ENCODE results near the gene FADS3. TPM values are rescaled to one million over a fixed set of nuclear protein-coding genes. Genes with fewer than 3 reads are reported as not detected.

Gene FADS3
- total RNA-seq, 1 donor from 2014 or later, result 117 TPM

- Mint-ChIP-seq H3K4me3 (ENCODE audit: unreplicated experiment) (no peak overlapping the region), H3K36me3 (ENCODE audit: unreplicated experiment) (peaks cover 9% of the 10 kb centered on the region), H3K27ac (ENCODE audit: unreplicated experiment) (no peak overlapping the region), H3K27me3 (ENCODE audit: unreplicated experiment) (no peaks in the 10 kb centered on the region), H3K9me3 (ENCODE audit: unreplicated experiment) (no peaks in the 10 kb centered on the region), H3K4me1 (ENCODE audit: unreplicated experiment) (peaks cover 29% of the 10 kb centered on the region)
- TF ChIP-seq CTCF (IDR thresholded peaks at IDR 0.05), result no peak
- no peak for DNase-seq (ENCODE audit: extremely low spot score, unreplicated experiment)
Observed at GRCh38 chr11:61911128-61911700, 19.9 kb upstream of the FADS3 start.

GRCh38 chr11:61910187-61911127, 19.1 kb upstream of the FADS3 start:
- TF ChIP-seq CTCF (IDR thresholded peaks at IDR 0.05), result no peak
- Mint-ChIP-seq H3K36me3 (ENCODE audit: unreplicated experiment) (peaks cover 11% of the 10 kb centered on the region), H3K27ac (ENCODE audit: unreplicated experiment) (no peak overlapping the region), H3K9me3 (ENCODE audit: unreplicated experiment) (no peaks in the 10 kb centered on the region), H3K4me3 (ENCODE audit: unreplicated experiment) (no peak overlapping the region), H3K4me1 (ENCODE audit: unreplicated experiment) (peaks cover 22% of the 10 kb centered on the region), H3K27me3 (ENCODE audit: unreplicated experiment) (no peaks in the 10 kb centered on the region)
- DNase-seq (ENCODE audit: extremely low spot score, unreplicated experiment), result no peak

GRCh38 chr11:61908730-61909316, 17.5 kb upstream of the FADS3 start:
- no peak for TF ChIP-seq CTCF (IDR thresholded peaks at IDR 0.05)
- Mint-ChIP-seq H3K4me3 (ENCODE audit: unreplicated experiment) (no peak overlapping the region), H3K36me3 (ENCODE audit: unreplicated experiment) (peaks cover 23% of the 10 kb centered on the region), H3K27me3 (ENCODE audit: unreplicated experiment) (no peaks in the 10 kb centered on the region), H3K9me3 (ENCODE audit: unreplicated experiment) (no peaks in the 10 kb centered on the region), H3K27ac (ENCODE audit: unreplicated experiment) (no peak overlapping the region), H3K4me1 (ENCODE audit: unreplicated experiment) (peaks cover 10% of the 10 kb centered on the region)
- no peak for DNase-seq (ENCODE audit: extremely low spot score, unreplicated experiment)

- Mint-ChIP-seq H3K36me3 (ENCODE audit: unreplicated experiment) (peaks cover 27% of the 10 kb centered on the region), H3K4me3 (ENCODE audit: unreplicated experiment) (no peak overlapping the region), H3K4me1 (ENCODE audit: unreplicated experiment) (peaks cover 7% of the 10 kb centered on the region), H3K27me3 (ENCODE audit: unreplicated experiment) (no peaks in the 10 kb centered on the region), H3K27ac (ENCODE audit: unreplicated experiment) (no peak overlapping the region), H3K9me3 (ENCODE audit: unreplicated experiment) (no peaks in the 10 kb centered on the region)
- TF ChIP-seq CTCF (IDR thresholded peaks at IDR 0.05), result no peak
- no peak for DNase-seq (ENCODE audit: extremely low spot score, unreplicated experiment)
Observed at GRCh38 chr11:61907871-61908729, 16.8 kb upstream of the FADS3 start.
